GM21515 (cell line): ENCODE results near the gene MAGEB6.
"Not testable (repeated sequence)": the region's sequence is repeated elsewhere in the genome, so short reads cannot be mapped to it uniquely, and the experiment has no call there.

Source experiments
- ATAC-seq: cut with Tn5 transposase; IDR thresholded peaks from one replicate; pipeline ENCODE4 v1.9.1; 2021; ENCODE audit not compliant: unreplicated experiment

MAGEB6 gene, protein sequence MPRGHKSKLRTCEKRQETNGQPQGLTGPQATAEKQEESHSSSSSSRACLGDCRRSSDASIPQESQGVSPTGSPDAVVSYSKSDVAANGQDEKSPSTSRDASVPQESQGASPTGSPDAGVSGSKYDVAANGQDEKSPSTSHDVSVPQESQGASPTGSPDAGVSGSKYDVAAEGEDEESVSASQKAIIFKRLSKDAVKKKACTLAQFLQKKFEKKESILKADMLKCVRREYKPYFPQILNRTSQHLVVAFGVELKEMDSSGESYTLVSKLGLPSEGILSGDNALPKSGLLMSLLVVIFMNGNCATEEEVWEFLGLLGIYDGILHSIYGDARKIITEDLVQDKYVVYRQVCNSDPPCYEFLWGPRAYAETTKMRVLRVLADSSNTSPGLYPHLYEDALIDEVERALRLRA

DNA sequence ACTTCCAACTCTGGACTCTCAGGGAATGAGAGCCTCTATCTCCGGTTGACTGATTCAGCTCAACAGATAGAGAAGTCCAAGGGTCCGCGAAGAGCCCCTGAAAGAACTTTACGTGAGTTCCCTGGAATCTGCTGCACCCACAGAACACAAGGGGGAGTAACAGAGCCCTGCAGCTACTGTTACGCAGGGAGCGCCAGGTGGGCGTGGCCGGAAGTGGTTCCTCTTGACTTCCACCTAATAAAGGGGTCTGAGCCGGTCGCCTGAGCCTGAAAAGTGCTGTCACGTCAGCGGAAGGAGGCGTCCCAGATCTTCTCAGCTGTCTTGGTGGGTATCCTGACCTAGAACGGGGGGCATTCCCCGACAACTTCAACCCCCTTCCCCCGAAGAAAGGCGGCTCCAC is at the start of gene MAGEB6:
Gene MAGEB6 (plus strand): TSS at position 237 of the 400 bp plus-strand sequence. CDS start 1,407 bp downstream, outside the sequence.
- ATAC-seq: no peak

GRCh38 chrX:26146024-26146423 is 46.2 kb upstream of the MAGEB6 start:
- ATAC-seq: no peak

DNA sequence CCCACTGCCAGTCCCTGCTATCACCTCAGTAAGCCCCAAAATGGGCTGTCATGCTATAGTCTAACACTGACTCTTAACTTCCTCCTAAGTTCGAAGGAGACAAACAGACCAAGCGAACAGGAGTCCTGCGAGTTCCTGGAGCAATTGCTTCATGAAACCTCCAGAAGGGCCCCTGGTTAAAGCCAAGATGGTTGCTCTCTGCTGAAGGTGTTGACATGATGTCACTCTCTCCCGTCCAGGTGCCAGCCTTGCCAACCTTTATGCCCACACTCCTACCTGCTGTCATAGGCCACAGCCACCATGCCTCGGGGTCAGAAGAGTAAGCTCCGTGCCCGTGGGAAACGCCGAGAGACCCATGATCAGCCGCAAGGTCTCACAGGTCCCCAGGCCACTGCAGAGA is 31.9 kb upstream of the MAGEB6 start, which contains the start of gene MAGEB6B:
Gene MAGEB6B (plus strand): TSS at position 301 of the 400 bp plus-strand sequence. CDS start 0 bp downstream, at position 301.
- ATAC-seq: no peak

DNA sequence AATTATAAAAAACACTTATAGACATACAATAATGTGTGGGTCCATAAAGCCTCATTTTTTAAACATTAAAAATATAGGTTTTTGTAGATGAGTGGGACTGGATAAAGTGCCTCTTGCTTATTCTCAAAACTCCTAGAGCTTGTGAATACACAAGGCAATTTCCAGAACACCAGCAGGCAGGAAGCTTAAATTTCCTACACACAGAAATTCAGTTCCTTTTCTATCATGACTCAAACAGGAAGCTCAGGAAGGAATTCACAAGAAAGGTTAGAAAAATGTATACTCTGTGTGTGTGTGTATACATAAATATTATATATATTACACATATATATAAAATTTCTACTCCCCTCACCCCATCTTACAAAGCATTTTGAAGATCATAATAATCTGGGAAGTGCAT is 11.3 kb downstream of the MAGEB6 start:
- ATAC-seq: no peak

- not testable (repeated sequence) for ATAC-seq
These were observed 12.5 kb downstream of the MAGEB6 start for GRCh38 chrX:26204717-26205116.

- ATAC-seq: no peak
These were observed 15.8 kb downstream of the MAGEB6 start for GRCh38 chrX:26208012-26208411.

GRCh38 chrX:26215869-26216268 is 23.6 kb downstream of the MAGEB6 start, which contains the start of gene MAGEB5:
TSS of gene MAGEB5 (plus strand) at chrX:26216169. CDS start at chrX:26217302, 1,133 bp downstream.
- ATAC-seq: no peak

DNA sequence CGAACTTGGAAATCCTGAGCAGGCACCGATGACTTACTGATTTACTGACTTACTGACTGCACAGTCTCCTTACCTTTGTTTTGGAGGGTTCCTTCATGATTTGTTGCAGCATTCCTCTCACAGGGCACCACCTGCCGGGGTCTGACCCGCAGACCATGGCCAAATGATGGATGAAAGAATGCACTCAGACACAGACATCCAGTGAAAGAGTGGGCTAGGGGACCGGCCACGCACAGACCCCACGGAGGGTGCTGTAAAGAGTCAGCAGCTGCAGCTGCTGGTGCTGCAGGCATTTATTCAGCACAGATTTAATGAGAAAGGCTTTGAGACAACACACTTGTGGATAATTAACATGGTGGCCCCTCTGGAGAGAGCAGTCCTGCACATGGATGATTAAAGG is 27.1 kb downstream of the MAGEB6 start:
- ATAC-seq: no peak

- no peak for ATAC-seq
These were observed 41.9 kb downstream of the MAGEB6 start for GRCh38 chrX:26234177-26234576.
